CD14-positive monocyte (primary cell): ENCODE measurements around the gene ZNF474. TPM values are rescaled to one million over a fixed set of nuclear protein-coding genes. Genes with fewer than 3 reads are reported as not detected.
A peak's percentile ranks its signal among the peaks of the same experiment; 100 is the strongest.

Experiments used
- DNase-seq, 3 donors: peaks; one replicate each; pipeline ENCODE4 v3.0.0-alpha.2; 2011 to 2022
- H2AFZ ChIP-seq: 2 replicates; pipeline ENCODE4 v1.6.0; 2012; ENCODE audit warnings: mild to moderate bottlenecking, low read depth, low read length, inconsistent platforms; ENCODE audit not compliant: insufficient read depth, poor library complexity, severe bottlenecking
- H3K27ac ChIP-seq, 2 donors: 1 replicate in 1 of 2; 2 replicates in 1 of 2; pipeline ENCODE4 v1.5.1; 2012 to 2013; ENCODE audit warnings: low read length in 2 of 2, control low read depth in 1 of 2, inconsistent platforms in 1 of 2, low read depth in 1 of 2, mild to moderate bottlenecking in 1 of 2
- H3K27me3 ChIP-seq, 2 donors: one replicate each; pipeline versions ENCODE4 v1.6.0 to v1.6.1; 2011 to 2013; ENCODE audit warnings: low read length in 2 of 2; ENCODE audit not compliant: control insufficient read depth in 2 of 2, insufficient read depth in 2 of 2
- H3K36me3 ChIP-seq, 2 donors: replicated peaks in 1 of 2; 1 replicate in 1 of 2; 2 replicates in 1 of 2; pipeline versions ENCODE4 v1.5.1 to v1.6.1; 2012 to 2013; ENCODE audit warnings: low read length in 2 of 2, control low read depth in 1 of 2, inconsistent platforms in 1 of 2, mild to moderate bottlenecking in 1 of 2; ENCODE audit not compliant: insufficient read depth in 2 of 2, control insufficient read depth in 1 of 2
- H3K4me1 ChIP-seq, 2 donors: 1 replicate in 1 of 2; 2 replicates in 1 of 2; pipeline versions ENCODE4 v1.5.1 to v1.6.1; 2012 to 2013; ENCODE audit warnings: low read length in 2 of 2, control low read depth in 1 of 2, inconsistent platforms in 1 of 2, mild to moderate bottlenecking in 1 of 2, moderate library complexity in 1 of 2; ENCODE audit not compliant: insufficient read depth in 2 of 2, control insufficient read depth in 1 of 2
- H3K4me2 ChIP-seq: replicated peaks from 2 replicates; pipeline ENCODE3; 2012; ENCODE audit warnings: low read length, moderate library complexity, mild to moderate bottlenecking; ENCODE audit not compliant: poor library complexity, severe bottlenecking; ENCODE audit errors: extremely low read depth
- H3K4me3 ChIP-seq, 3 experiments: fragments of 200-600 bp in 1 of 3; sonication (generic) in 1 of 3; replicated peaks in 1 of 3; 1 replicate in 2 of 3; 2 replicates in 1 of 3; pipeline ENCODE4 v1.5.1; 2011 to 2013; ENCODE audit warnings: low read length in 3 of 3, mild to moderate bottlenecking in 3 of 3, control low read depth in 2 of 3, low read depth in 2 of 3, inconsistent platforms in 1 of 3, moderate library complexity in 1 of 3
- H3K79me2 ChIP-seq: 2 replicates; pipeline ENCODE4 v1.6.0; 2012; ENCODE audit warnings: mild to moderate bottlenecking, control low read depth, inconsistent platforms, low read length, moderate library complexity; ENCODE audit not compliant: insufficient read depth
- H3K9ac ChIP-seq: 2 replicates; pipeline ENCODE4 v1.6.0; 2017; ENCODE audit warnings: low read length, mild to moderate bottlenecking; ENCODE audit not compliant: insufficient read depth, poor library complexity, severe bottlenecking
- H3K9me3 ChIP-seq, 2 donors: replicated peaks in 1 of 2; 1 replicate in 1 of 2; 2 replicates in 1 of 2; pipeline versions ENCODE4 v1.5.1 to v1.6.1; 2012 to 2013; ENCODE audit warnings: low read length in 2 of 2, control low read depth in 1 of 2; ENCODE audit not compliant: control insufficient read depth in 1 of 2, insufficient read depth in 1 of 2
- H4K20me1 ChIP-seq: 2 replicates; pipeline ENCODE4 v1.6.0; 2012; ENCODE audit warnings: mild to moderate bottlenecking, low read length, control low read depth, moderate library complexity; ENCODE audit not compliant: insufficient read depth
- H3K27ac Mint-ChIP-seq, 7 donors: one replicate each; pipeline ENCODE4 v1.8.0; 2020; ENCODE audit warnings: mild to moderate bottlenecking in 7 of 7, mixed read lengths in 7 of 7, moderate library complexity in 6 of 7, inconsistent platforms in 2 of 7
- H3K27me3 Mint-ChIP-seq, 3 donors: one replicate each; pipeline ENCODE4 v1.8.0; 2021 to 2022; ENCODE audit warnings: low read depth in 3 of 3, mild to moderate bottlenecking in 3 of 3, mixed read lengths in 3 of 3, moderate library complexity in 3 of 3, inconsistent platforms in 1 of 3
- H3K36me3 Mint-ChIP-seq, 2 donors: one replicate each; pipeline ENCODE4 v1.8.0; 2020; ENCODE audit warnings: mixed read lengths in 2 of 2, inconsistent platforms in 1 of 2, mild to moderate bottlenecking in 1 of 2
- H3K4me1 Mint-ChIP-seq: one replicate; pipeline ENCODE4 v1.8.0; 2020; ENCODE audit warnings: mild to moderate bottlenecking, mixed read lengths
- H3K4me3 Mint-ChIP-seq, 2 donors: one replicate each; pipeline ENCODE4 v1.8.0; 2020; ENCODE audit warnings: mild to moderate bottlenecking in 2 of 2, mixed read lengths in 2 of 2, moderate library complexity in 1 of 2
- H3K9me3 Mint-ChIP-seq, 7 donors: one replicate each; pipeline ENCODE4 v1.8.0; 2020 to 2022; ENCODE audit warnings: mixed read lengths in 7 of 7, mild to moderate bottlenecking in 6 of 7, moderate library complexity in 6 of 7, inconsistent platforms in 2 of 7
- CTCF ChIP-seq: fragments of 200-600 bp; IDR thresholded peaks from one replicate; pipeline ENCODE4 v1.8.0; 2022; ENCODE audit warnings: antibody characterized with exemption, mild to moderate bottlenecking
- WGBS: methylation state at CpG from one replicate; pipeline ENCODE4 v1.1.5; 2013; ENCODE audit warnings: missing lambda C conversion rate; ENCODE audit not compliant: insufficient coverage; 5-methylcytosine and 5-hydroxymethylcytosine counted together
- intact Hi-C, 2 donors: fragments of 100-400 bp; cut with micrococcal nuclease; formaldehyde crosslinking; loops; one replicate each; pipeline versions ENCODE4 v1.15.0 to v1.15.1; 2023
- polyA plus RNA-seq, 3 donors: library from polyadenylated mRNA; depleted of rRNA in 1 of 3; unstranded in 2 of 3; stranded (reverse) in 1 of 3; fragments of 300-500 nt in 2 of 3; fragments of >200 nt in 1 of 3; fragmentation: Illumina TruSeq in 2 of 3; gene quantifications; 1 replicate in 2 of 3; 2 replicates in 1 of 3; pipeline ENCODE4 v1.2.3, GENCODE V29; 2012 to 2021

The ZNF474 gene
- polyA plus RNA-seq, 3 donors = 0.09 TPM; not detected in 2

GRCh38 chr5:122187426-122187825 is 58.1 kb downstream of the ZNF474 start:
- Histone ChIP-seq H4K20me1 (no peaks in the 10 kb centered on the region), H2AFZ (no peak overlapping the region), H3K79me2 (no peaks in the 10 kb centered on the region), H3K36me3 (no peaks in the 10 kb centered on the region), H3K9ac (no peak overlapping the region), H3K4me1 (no peaks in the 10 kb centered on the region), H3K27me3 (no peaks in the 10 kb centered on the region), H3K9me3 (no peaks in the 10 kb centered on the region), H3K27ac (no peak overlapping the region), H3K4me2 (no peak overlapping the region), H3K4me3 (no peak overlapping the region)
- no peak for DNase-seq
- no peak overlapping the region for H3K27ac Mint-ChIP-seq
- no peak for TF ChIP-seq CTCF
- intact Hi-C loops = no loop called here
- H3K36me3 Mint-ChIP-seq = no peaks in the 10 kb centered on the region
- H3K9me3 Mint-ChIP-seq = peaks cover 0 to 1% (median 0%) of the 10 kb centered on the region in 7 donors
- WGBS = 22% methylated on average over 3 of the region's 3 CpGs
- no peak overlapping the region for H3K4me3 Mint-ChIP-seq
- no peaks in the 10 kb centered on the region for H3K4me1 Mint-ChIP-seq
- H3K27me3 Mint-ChIP-seq = peaks cover 0 to 3% (median 1%) of the 10 kb centered on the region in 3 donors

GRCh38 chr5:122190156-122190555 is 60.8 kb downstream of the ZNF474 start:
- Histone ChIP-seq H3K4me2 (no peak overlapping the region), H3K9me3 (no peaks in the 10 kb centered on the region), H3K4me1 (no peaks in the 10 kb centered on the region), H3K36me3 (no peaks in the 10 kb centered on the region), H4K20me1 (no peaks in the 10 kb centered on the region), H3K4me3 (no peak overlapping the region), H3K9ac (no peak overlapping the region), H3K27me3 (no peaks in the 10 kb centered on the region), H3K27ac (no peak overlapping the region), H3K79me2 (no peaks in the 10 kb centered on the region), H2AFZ (no peak overlapping the region)
- Mint-ChIP-seq H3K36me3 (no peaks in the 10 kb centered on the region), H3K27me3 (peaks cover 0 to 4% (median 0%) of the 10 kb centered on the region in 3 donors), H3K4me3 (no peak overlapping the region), H3K9me3 (peaks cover 0 to 1% (median 0%) of the 10 kb centered on the region in 7 donors), H3K4me1 (no peaks in the 10 kb centered on the region), H3K27ac (peak overlapping the region in 1 of 7 donors; percentile 3)
- DNase-seq = no peak
- no peak for TF ChIP-seq CTCF
- intact Hi-C loops = no loop called here
- no CpG with 5 or more reads among the region's 3 CpGs for WGBS
